GM18507 (cell line): Measurements from ENCODE around the gene FKBP10.
"Not testable (repeated sequence)": the region's sequence is repeated elsewhere in the genome, so short reads cannot be mapped to it uniquely, and the experiment has no call there.

ENCODE experiments used
- DNase-seq: peaks from one replicate; pipeline ENCODE4 v3.0.0; 2011; ENCODE audit warnings: low read depth; ENCODE audit not compliant: insufficient read length; ENCODE audit errors: extremely low spot score
- FAIRE-seq: peaks from 2 replicates; lab custom pipeline; 2011; peaks lifted over from hg19 to GRCh38; lab: Jason Lieb, UNC

FKBP10 gene

GRCh38 chr17:41803049-41804020 lies 9.5 kb upstream of the FKBP10 start:
- DNase-seq: no peak

GRCh38 chr17:41806685-41807445 lies 5.9 kb upstream of the FKBP10 start:
- DNase-seq (no peak), FAIRE-seq (no peak)

More at GRCh38 chr17:41803049-41804020, 9.5 kb upstream of the FKBP10 start:
- no peak for FAIRE-seq

GRCh38 chr17:41810659-41811548 lies 1.9 kb upstream of the FKBP10 start:
- no peak for FAIRE-seq
- DNase-seq: no peak

- FAIRE-seq: peak; percentile 71
- peak; percentile 60 for DNase-seq
Observed at GRCh38 chr17:41811549-41812380, 1.0 kb upstream of the FKBP10 start, which contains the start of gene P3H4. Gene P3H4 (minus strand): TSS chr17:41811949. CDS start chr17:41811915, 34 bp downstream.

GRCh38 chr17:41813152-41813680 lies 412 bp downstream of the FKBP10 start:
- DNase-seq (no peak), FAIRE-seq (no peak)

GRCh38 chr17:41813699-41814124 lies 908 bp downstream of the FKBP10 start:
- no peak for FAIRE-seq

GRCh38 chr17:41814195-41814594 lies 1.4 kb downstream of the FKBP10 start:
- DNase-seq (no peak), FAIRE-seq (no peak)

More at GRCh38 chr17:41813699-41814124, 908 bp downstream of the FKBP10 start:
- no peak for DNase-seq

GRCh38 chr17:41816637-41817320 lies 4.0 kb downstream of the FKBP10 start:
- no peak for FAIRE-seq
- no peak for DNase-seq

GRCh38 chr17:41818024-41818423 lies 5.2 kb downstream of the FKBP10 start:
- FAIRE-seq: no peak
- no peak for DNase-seq

GRCh38 chr17:41821776-41822175 lies 9.0 kb downstream of the FKBP10 start:
- FAIRE-seq: no peak

GRCh38 chr17:41822216-41823140 lies 9.7 kb downstream of the FKBP10 start:
- DNase-seq (no peak), FAIRE-seq (no peak)

More at GRCh38 chr17:41821776-41822175, 9.0 kb downstream of the FKBP10 start:
- no peak for DNase-seq

- no peak for DNase-seq
- no peak for FAIRE-seq
Observed at GRCh38 chr17:41823141-41823524, 10.3 kb downstream of the FKBP10 start.

GRCh38 chr17:41823580-41823979 lies 10.8 kb downstream of the FKBP10 start:
- DNase-seq (no peak), FAIRE-seq (no peak)

- no peak for FAIRE-seq
- DNase-seq: no peak
Observed at GRCh38 chr17:41824086-41824485, 11.3 kb downstream of the FKBP10 start.

- DNase-seq: no peak
- no peak for FAIRE-seq
Observed at GRCh38 chr17:41825175-41825845, 12.5 kb downstream of the FKBP10 start.

GRCh38 chr17:41829961-41830360 lies 17.2 kb downstream of the FKBP10 start:
- DNase-seq, FAIRE-seq: not testable (repeated sequence)
